NCI-H2227 (cell line): Measurements from ENCODE around the gene OSBP2.
"Not testable (repeated sequence)": the region's sequence is repeated elsewhere in the genome, so short reads cannot be mapped to it uniquely, and the experiment has no call there.

ENCODE experiments used
- DNase-seq: peaks from one replicate; lab custom pipeline; 2025; ENCODE audit not compliant: unreplicated experiment; lab: John Stamatoyannopoulos, UW

The OSBP2 gene

GRCh38 chr22:30755759-30756124 is 61.1 kb downstream of the OSBP2 start:
- no peak for DNase-seq

DNA sequence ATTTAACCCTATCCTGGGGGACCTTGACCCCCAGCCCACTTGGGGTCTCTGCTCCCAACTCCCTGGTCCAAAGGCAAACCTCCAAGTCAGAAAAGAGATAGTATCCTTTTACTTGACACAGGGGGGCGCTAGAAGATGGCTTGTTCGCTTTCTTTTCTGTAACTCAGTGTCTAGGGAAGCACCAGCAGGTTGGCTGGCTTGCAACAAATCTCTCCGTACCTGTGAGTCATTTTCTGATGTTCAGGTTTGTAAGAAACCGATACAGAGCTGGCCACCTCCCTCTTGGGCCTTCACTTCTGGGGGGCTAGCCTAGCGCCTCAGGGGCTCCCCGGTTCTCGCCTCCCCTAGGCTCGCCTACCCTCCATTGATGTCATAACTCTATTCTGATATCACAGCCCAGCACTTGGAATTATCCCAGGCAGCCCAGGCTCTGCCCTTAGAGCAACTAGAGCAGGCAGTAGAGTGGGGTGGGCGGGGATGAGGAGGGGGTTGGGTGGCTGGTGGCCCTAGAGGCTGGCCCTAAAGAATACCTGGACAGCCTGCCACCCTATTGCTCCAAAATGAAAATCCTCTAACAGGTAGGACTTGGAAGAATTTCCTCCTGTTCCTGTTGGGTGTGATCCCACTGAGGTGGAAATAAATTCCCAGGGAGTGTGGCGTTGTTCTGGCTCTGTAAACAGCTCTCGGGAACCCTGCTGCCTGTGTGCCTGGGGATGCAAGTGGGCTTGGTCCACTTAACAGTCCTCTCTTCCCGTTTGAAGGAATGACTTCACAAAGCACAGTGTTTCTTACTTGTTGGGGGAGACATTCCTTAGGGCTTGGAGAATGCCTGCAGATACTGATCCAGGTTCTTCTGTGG is 69.4 kb downstream of the OSBP2 start:
- DNase-seq = peak; percentile 68

GRCh38 chr22:30767661-30768060 is 73.0 kb downstream of the OSBP2 start:
- DNase-seq = no peak

- no peak for DNase-seq
These were observed 76.0 kb downstream of the OSBP2 start for GRCh38 chr22:30770716-30771115.

DNA sequence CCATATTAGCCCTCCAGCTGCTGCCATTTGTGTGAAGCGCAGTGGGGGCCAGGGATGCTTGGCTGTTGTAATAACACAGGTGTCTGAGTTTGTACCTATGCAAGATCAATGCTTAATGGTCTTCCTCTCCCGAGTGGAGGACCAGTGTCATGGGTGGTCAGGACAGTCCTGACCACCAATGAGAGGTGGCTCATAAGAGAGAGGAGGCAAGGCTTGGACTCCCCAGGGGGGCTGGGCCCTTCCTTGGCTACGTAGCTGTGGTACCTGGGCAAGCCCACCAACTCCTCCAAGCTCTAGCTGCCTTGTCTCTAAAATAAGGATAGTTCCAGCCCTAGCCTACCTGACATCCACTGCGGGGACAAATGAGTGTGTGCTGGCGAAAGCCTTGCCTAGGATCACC is 79.2 kb downstream of the OSBP2 start:
- no peak for DNase-seq

DNA sequence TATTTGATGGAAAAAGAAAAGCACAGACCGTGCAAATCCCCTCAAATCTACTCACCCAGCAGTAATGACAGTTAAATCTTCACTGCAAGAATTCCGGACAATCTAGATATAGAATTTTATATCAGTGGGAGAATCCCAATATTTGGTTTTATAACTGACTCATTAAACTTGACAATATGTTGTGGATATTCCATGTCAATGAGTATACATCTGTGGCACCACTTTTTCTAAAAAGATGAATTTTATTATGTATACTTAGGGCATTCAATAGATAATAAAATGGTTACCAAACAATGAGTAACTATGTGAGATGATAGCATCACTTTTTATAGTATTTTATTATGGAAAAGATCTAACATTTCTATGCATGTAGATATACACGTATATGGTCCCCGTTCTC is 79.9 kb downstream of the OSBP2 start:
- no peak for DNase-seq

- no peak for DNase-seq
These were observed 81.8 kb downstream of the OSBP2 start for GRCh38 chr22:30776476-30776875.

- DNase-seq = not testable (repeated sequence)
These were observed 82.5 kb downstream of the OSBP2 start for GRCh38 chr22:30777146-30777545.

DNA sequence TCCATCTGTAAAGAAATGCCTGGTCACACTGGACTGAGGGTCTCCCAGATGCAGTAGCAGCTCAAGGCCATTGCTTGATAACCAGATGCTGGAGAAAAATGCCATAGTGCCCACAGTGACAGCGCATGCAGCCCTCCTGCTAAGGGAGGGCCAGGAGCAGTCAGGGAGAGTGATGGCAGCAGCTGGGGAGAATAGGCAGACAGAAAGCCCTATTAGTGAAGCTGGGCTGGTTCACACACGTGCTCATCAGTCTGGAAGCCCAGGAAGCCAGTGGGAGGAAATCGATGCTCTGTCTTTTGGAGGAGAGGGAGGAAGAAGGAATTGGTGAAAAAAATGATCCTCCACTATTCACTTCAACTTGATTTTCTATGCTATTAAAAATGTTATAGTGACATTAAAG is 82.9 kb downstream of the OSBP2 start:
- DNase-seq = no peak

GRCh38 chr22:30778261-30778660 is 83.6 kb downstream of the OSBP2 start:
- DNase-seq = no peak

GRCh38 chr22:30780026-30780425 is 85.4 kb downstream of the OSBP2 start:
- no peak for DNase-seq

DNA sequence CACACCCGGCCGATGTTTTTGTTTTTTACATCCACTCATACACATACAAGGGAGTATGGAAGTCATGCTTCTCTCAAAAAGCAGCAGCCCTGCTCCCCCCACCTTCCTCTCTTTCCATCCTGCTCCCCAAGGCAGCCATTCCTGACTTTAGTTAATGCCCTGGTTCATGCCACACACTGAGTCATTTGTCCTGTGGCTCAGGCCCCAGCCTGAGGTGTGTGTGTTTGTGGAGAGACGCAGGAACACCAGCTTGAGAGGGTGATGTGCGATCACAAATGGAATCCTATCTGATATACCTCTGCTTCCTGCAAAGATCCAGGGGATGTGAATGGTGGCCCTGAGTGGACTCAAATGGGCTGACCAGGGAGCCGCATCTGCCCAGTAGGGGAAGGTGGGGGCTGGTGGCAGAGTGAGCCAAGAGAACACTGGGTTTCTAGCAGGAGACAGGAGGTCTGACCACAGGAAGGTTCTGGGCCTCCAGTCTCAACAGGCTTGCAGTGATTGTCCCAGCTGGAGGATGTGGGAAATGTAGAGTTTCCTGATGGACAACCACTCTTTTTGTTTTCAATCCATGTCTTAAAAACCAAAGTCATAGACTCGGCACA is 86.7 kb downstream of the OSBP2 start:
- DNase-seq = no peak

DNA sequence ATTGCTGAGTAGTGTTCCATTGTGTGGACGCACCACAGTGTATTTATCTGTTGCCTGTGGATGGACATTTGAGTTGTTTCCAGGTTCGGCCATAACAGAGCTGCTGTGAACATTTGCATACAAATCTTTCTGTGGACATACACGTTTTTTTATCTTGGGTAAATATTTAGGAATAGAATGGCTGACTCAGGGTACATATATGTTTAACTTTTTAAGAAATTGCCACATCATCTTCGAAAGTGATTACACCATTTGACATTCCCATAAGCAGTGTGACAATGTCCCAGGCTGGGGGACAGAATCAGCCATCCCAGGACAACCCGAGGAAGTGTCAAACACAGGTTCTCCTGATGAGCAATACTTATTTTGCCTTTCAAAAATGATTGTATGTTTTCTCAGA is 87.9 kb downstream of the OSBP2 start:
- DNase-seq = no peak

- DNase-seq = no peak
These were observed 88.3 kb downstream of the OSBP2 start for GRCh38 chr22:30783021-30783420.

- no peak for DNase-seq
These were observed 90.9 kb downstream of the OSBP2 start for GRCh38 chr22:30785527-30785926.

GRCh38 chr22:30790366-30790765 is 95.7 kb downstream of the OSBP2 start:
- no peak for DNase-seq

DNA sequence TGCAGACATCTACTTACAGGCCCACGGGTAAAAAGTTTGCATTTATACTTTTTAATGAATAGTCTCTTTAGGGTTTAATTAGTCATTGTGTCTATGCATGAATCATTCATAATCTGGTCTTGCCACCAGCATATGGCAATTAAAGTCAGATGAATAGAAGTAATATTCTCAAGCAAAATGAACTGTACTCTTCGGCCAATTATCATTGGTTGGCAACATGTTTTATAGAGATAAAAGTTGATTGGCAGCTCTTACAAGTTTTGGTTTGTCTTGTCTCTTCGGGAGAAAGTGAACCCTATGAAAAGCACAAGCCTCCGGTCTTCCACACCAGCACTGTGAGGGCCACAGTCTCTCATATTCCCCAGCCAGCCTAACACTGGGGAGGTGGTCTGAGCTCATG is 97.8 kb downstream of the OSBP2 start:
- no peak for DNase-seq

- no peak for DNase-seq
These were observed 100.4 kb downstream of the OSBP2 start for GRCh38 chr22:30795118-30795517.

GRCh38 chr22:30801695-30802094 is 107.0 kb downstream of the OSBP2 start:
- DNase-seq = no peak

DNA sequence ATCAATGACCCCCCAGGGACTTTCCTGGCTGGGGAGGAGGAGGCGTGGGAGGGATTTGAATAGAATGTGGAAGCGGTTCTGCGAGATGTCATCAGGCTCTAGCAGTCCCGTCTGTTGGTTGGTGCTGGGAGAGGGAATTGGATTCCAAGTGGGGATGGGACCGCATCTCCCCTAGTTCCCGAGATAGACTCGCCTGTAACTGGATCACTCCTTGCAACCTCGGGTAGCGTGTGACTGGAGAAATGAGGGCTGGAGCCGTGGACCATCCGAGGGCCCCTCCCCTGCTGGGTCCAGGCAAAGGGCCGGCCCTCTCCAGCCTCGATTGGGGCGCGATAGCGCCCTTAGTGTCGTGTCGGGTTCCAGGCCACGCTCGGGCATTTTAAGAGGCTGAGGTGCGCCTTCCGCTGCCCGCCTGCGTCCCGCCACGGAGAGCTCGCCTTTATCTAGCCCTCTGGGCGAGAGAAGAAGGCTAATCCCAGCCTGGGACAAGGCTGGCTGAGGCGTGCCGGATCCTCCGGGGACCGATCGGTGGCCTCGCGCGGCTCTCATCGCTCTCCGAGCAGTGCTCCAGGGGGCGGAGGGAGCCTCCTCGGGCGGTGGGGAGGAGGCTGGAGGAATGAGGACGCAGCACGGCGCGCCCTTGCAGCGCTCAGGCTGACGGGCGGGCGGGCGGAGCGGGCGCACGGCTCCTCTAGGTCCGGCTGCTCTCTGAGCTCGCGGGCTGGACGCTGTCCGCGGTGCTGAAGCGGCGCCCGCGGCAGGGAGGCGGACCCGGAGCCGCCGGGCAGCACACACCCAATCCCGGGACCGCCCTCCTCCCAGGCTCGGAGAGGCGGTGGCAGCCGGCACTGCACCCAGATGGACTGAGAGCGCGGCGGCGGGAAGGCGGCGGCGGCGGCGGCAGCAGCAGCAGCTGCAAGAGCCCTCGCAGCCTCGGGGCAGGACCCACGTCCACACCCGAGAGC is 107.8 kb downstream of the OSBP2 start:
- DNase-seq = peak; percentile 79

DNA sequence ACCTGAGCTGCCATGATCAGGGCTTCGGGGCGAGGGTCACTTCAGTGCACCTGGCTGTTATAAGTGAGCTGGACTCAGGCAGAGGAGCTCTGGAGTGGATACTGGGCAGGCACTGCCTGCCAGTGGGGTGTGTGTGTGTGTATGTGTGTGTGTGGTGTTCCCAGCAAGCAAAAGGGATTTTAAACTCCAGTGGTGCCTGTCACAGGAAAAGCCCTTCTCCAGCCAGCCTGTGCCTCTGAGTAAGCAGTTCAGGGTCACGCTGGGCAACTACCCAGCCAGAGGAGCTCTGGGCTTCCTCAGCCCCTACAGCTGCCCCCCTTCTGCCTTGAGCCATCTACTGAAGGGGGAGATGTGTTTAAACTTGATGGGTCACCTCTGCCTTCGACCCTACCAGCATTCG is 109.0 kb downstream of the OSBP2 start:
- peak; percentile 6 for DNase-seq

GRCh38 chr22:30804626-30805025 is 110.0 kb downstream of the OSBP2 start:
- no peak for DNase-seq
